CD4-positive, alpha-beta T cell treated with Interleukin-15 for 1 hour (primary cell): Measurements from ENCODE around the gene SHISAL2B.
"Not testable (repeated sequence)": the region's sequence is repeated elsewhere in the genome, so short reads cannot be mapped to it uniquely, and the experiment has no call there.

ENCODE experiments used
- DNase-seq: peaks from one replicate; pipeline ENCODE4 v3.0.0-alpha.2; 2020

SHISAL2B gene

GRCh38 chr5:64706074-64706473 lies 15.8 kb downstream of the SHISAL2B start:
- DNase-seq, result not testable (repeated sequence)

GRCh38 chr5:64707191-64707590 lies 16.9 kb downstream of the SHISAL2B start:
- DNase-seq, result no peak

GRCh38 chr5:64714495-64714894 lies 24.2 kb downstream of the SHISAL2B start:
- not testable (repeated sequence) for DNase-seq

- DNase-seq, result no peak
These were observed 32.3 kb downstream of the SHISAL2B start for GRCh38 chr5:64722588-64722987.

- no peak for DNase-seq
These were observed 36.8 kb downstream of the SHISAL2B start for GRCh38 chr5:64727150-64727549.

GRCh38 chr5:64742411-64742810 lies 52.1 kb downstream of the SHISAL2B start:
- no peak for DNase-seq

GRCh38 chr5:64742821-64743220 lies 52.5 kb downstream of the SHISAL2B start:
- no peak for DNase-seq

GRCh38 chr5:64744914-64745313 lies 54.6 kb downstream of the SHISAL2B start:
- no peak for DNase-seq

GRCh38 chr5:64746446-64746845 lies 56.1 kb downstream of the SHISAL2B start:
- DNase-seq, result no peak

GRCh38 chr5:64749385-64749784 lies 59.1 kb downstream of the SHISAL2B start:
- DNase-seq, result no peak

- DNase-seq, result no peak
These were observed 63.8 kb downstream of the SHISAL2B start for GRCh38 chr5:64754066-64754465.

- DNase-seq, result no peak
These were observed 68.6 kb downstream of the SHISAL2B start for GRCh38 chr5:64758901-64759300.

- DNase-seq, result no peak
These were observed 69.8 kb downstream of the SHISAL2B start for GRCh38 chr5:64759960-64760660.

- no peak for DNase-seq
These were observed 73.7 kb downstream of the SHISAL2B start for GRCh38 chr5:64763948-64764503.

- no peak for DNase-seq
These were observed 75.7 kb downstream of the SHISAL2B start for GRCh38 chr5:64765804-64766504.

- no peak for DNase-seq
These were observed 76.6 kb downstream of the SHISAL2B start for GRCh38 chr5:64766941-64767340.
